OCI-LY7 (cell line): ENCODE results near the gene PTCH2. TPM values are rescaled to one million over a fixed set of nuclear protein-coding genes. Genes with fewer than 3 reads are reported as not detected.

Source experiments
- BruUV-seq: library from RNA; stranded (reverse); fragments of 400-500 nt; replicated peaks from 2 replicates; lab custom pipeline; 2021; lab: Mats Ljungman, UMichigan
- CTCF ChIA-PET: fragments of 300-600 bp; sonication (Branson Sonifier 250); formaldehyde crosslinking; loops from one replicate; lab custom pipeline; 2022; ENCODE audit warnings: antibody characterized with exemption; ENCODE audit not compliant: unreplicated experiment; lab: Charles Lee
- POLR2A ChIA-PET: fragments of 300-600 bp; sonication (Branson Sonifier 250); formaldehyde crosslinking; loops from one replicate; lab custom pipeline; 2022; ENCODE audit warnings: antibody characterized with exemption; lab: Charles Lee
- DNase-seq: peaks from one replicate; pipeline ENCODE4 v3.0.0-alpha.2; 2015; ENCODE audit warnings: low spot score
- H2AFZ ChIP-seq: fragments of 200-600 bp; sonication (generic), shearing (Covaris generic); 2 replicates; pipeline ENCODE4 v1.6.1; 2014; ENCODE audit warnings: mild to moderate bottlenecking, antibody characterized with exemption, low read length, moderate library complexity
- H3K27ac ChIP-seq: fragments of 200-600 bp; sonication (generic); 2 replicates; pipeline ENCODE4 v1.5.1; 2014; ENCODE audit warnings: mixed run types, low read depth, mild to moderate bottlenecking, moderate library complexity, low read length, inconsistent platforms; ENCODE audit not compliant: poor library complexity, severe bottlenecking
- H3K36me3 ChIP-seq: fragments of 200-600 bp; sonication (generic); 2 replicates; pipeline ENCODE4 v1.6.1; 2014; ENCODE audit warnings: mild to moderate bottlenecking, antibody characterized with exemption, low read length, moderate library complexity, mixed read lengths; ENCODE audit not compliant: insufficient read depth
- H3K4me1 ChIP-seq: fragments of 200-600 bp; sonication (generic); 2 replicates; pipeline ENCODE4 v1.5.1; 2014; ENCODE audit warnings: mild to moderate bottlenecking, low read length; ENCODE audit not compliant: insufficient read depth, poor library complexity, severe bottlenecking
- H3K4me2 ChIP-seq: fragments of 200-600 bp; sonication (generic); 2 replicates; pipeline ENCODE4 v1.6.1; 2014; ENCODE audit warnings: mild to moderate bottlenecking, low read length
- H3K4me3 ChIP-seq: fragments of 200-600 bp; sonication (generic); 2 replicates; pipeline ENCODE4 v1.5.1; 2014; ENCODE audit warnings: mild to moderate bottlenecking, low read depth, low read length; ENCODE audit not compliant: poor library complexity, severe bottlenecking
- H3K79me2 ChIP-seq: fragments of 200-600 bp; sonication (generic); 2 replicates; pipeline ENCODE4 v1.6.1; 2016; ENCODE audit warnings: low read depth, mild to moderate bottlenecking, low read length, moderate library complexity, mixed read lengths; ENCODE audit not compliant: insufficient read depth
- H3K9me2 ChIP-seq: fragments of 200-600 bp; sonication (generic); 2 replicates; pipeline ENCODE4 v1.6.1; 2016; ENCODE audit warnings: mild to moderate bottlenecking, low read length, mixed read lengths; ENCODE audit not compliant: insufficient read depth
- H3K9me3 ChIP-seq: fragments of 200-600 bp; sonication (generic); 2 replicates; pipeline ENCODE4 v1.6.1; 2014; ENCODE audit warnings: mild to moderate bottlenecking, mixed run types, low read length, mixed read lengths
- H4K20me1 ChIP-seq: fragments of 200-600 bp; sonication (generic); 2 replicates; pipeline ENCODE4 v1.6.1; 2014; ENCODE audit warnings: mild to moderate bottlenecking, antibody characterized with exemption, low read length, moderate library complexity, mixed read lengths; ENCODE audit not compliant: insufficient read depth
- CTCF ChIP-seq: fragments of 200-600 bp; sonication (generic); conservative IDR thresholded peaks from 2 replicates; pipeline ENCODE4 v1.5.1; 2014; ENCODE audit warnings: mild to moderate bottlenecking, antibody characterized with exemption, low read length, moderate library complexity, mixed read lengths
- EZH2phosphoT487 ChIP-seq: fragments of 200-600 bp; sonication (generic); IDR thresholded peaks from 2 replicates; pipeline ENCODE4 v1.6.1; 2018; ENCODE audit warnings: low read depth, borderline replicate concordance, mild to moderate bottlenecking, mixed run types, antibody characterized with exemption, low read length, moderate library complexity, mixed read lengths
- intact Hi-C: fragments of 100-400 bp; cut with micrococcal nuclease; formaldehyde crosslinking; loops from one replicate; pipeline ENCODE4 v1.10.0; 2022; ENCODE audit not compliant: unreplicated experiment
- small RNA-seq: library from RNA; depleted of rRNA; stranded (forward); fragments of <200 nt; gene quantifications from one replicate; pipeline ENCODE3, GENCODE V24; 2014
- total RNA-seq, 2 experiments: library from RNA; depleted of rRNA in 1 of 2; stranded (reverse); fragments of >200 nt in 1 of 2; shearing (Covaris generic) in 1 of 2; gene quantifications; 2 replicates each; pipeline ENCODE4 v1.2.3, GENCODE V29; 2014 to 2022

Gene PTCH2
- total RNA-seq, 2 experiments from 2014 or later = 0.60 to 1.0 TPM

- Histone ChIP-seq H3K4me2 (peak overlapping the region; percentile 93), H3K4me3 (peak overlapping the region; percentile 99), H3K9me2 (no peaks in the 10 kb centered on the region), H3K36me3 (peaks cover 56% of the 10 kb centered on the region), H3K79me2 (peaks cover 54% of the 10 kb centered on the region), H3K4me1 (peaks cover 32% of the 10 kb centered on the region), H3K9me3 (no peaks in the 10 kb centered on the region), H2AFZ (no peak overlapping the region), H3K27ac (peak overlapping the region; percentile 68), H4K20me1 (peaks cover 10% of the 10 kb centered on the region)
- POLR2A ChIA-PET = interaction anchor here (0.9 to 4.4 kb wide), 11 partner anchors 8 to 91 kb away, joined by 3 to 33 read pairs (median 9); partner anchors contain the start of gene RNU5D-1
- BruUV-seq = TSS peak; percentile 66
- intact Hi-C loops = loop anchor here (2.0 kb wide), 2 partner anchors 37 to 45 kb away; partner anchors contain the start of genes KIF2C and RNU5D-1
- peak; percentile 51 for DNase-seq
- TF ChIP-seq CTCF = no peak
- CTCF ChIA-PET = interaction anchor here (0.5 to 1.0 kb wide), 4 partner anchors 9 to 47 kb away, joined by 3 to 4 read pairs (median 3); partner anchors contain the start of gene BEST4
Measured at GRCh38 chr1:44775930-44776729, 66.9 kb downstream of the PTCH2 start.

GRCh38 chr1:44775078-44775929 lies 67.7 kb downstream of the PTCH2 start, which contains the start of gene RPS8:
Gene RPS8 (plus strand): TSS chr1:44775540. CDS start chr1:44775597, 57 bp downstream.
- peak within 1 kb of the TSS; percentile 93 for H3K4me2 ChIP-seq
- CTCF ChIA-PET = interaction anchor here (0.5 to 1.0 kb wide), 4 partner anchors 10 to 236 kb away, joined by 3 to 4 read pairs (median 3); partner anchors contain the start of genes BEST4 and HECTD3
- BruUV-seq = TSS peak; percentile 97

More at GRCh38 chr1:44775078-44775929, 67.7 kb downstream of the PTCH2 start, which contains the start of gene RPS8:
- Histone ChIP-seq H4K20me1 (peaks cover 10% of the 10 kb centered on the region), H3K9me3 (no peaks in the 10 kb centered on the region), H3K36me3 (peaks cover 48% of the 10 kb centered on the region), H3K4me1 (peaks cover 32% of the 10 kb centered on the region), H3K4me3 (peak within 1 kb of the TSS; percentile 99), H3K27ac (peak within 1 kb of the TSS; percentile 68), H3K9me2 (no peaks in the 10 kb centered on the region), H2AFZ (peak within 1 kb of the TSS; percentile 47; the same call in 1 of the 2 replicates), H3K79me2 (peaks cover 54% of the 10 kb centered on the region)
- DNase-seq = peak; percentile 95
- intact Hi-C loops = loop anchor here (2.0 kb wide), 2 partner anchors 37 to 45 kb away; partner anchors contain the start of genes KIF2C and RNU5D-1
- TF ChIP-seq CTCF = no peak
- TF ChIP-seq EZH2phosphoT487 = no peak
- POLR2A ChIA-PET = interaction anchor here (0.5 to 4.4 kb wide), 20 partner anchors 8 to 565 kb away, joined by 3 to 33 read pairs (median 4); partner anchors contain the start of genes MUTYH, RNU5D-1 and TOE1

Small RNAs within 50 kb of the gene (small RNA-seq; reads per million reads assigned to genes)
- gene AL136380.1 = not detected
- gene SNORD38A = 130 reads per million, percentile 99 among the genes with 10 or more reads in this experiment
- not detected for gene SNORD38B
- gene SNORD46 = 993 reads per million, percentile 100 among the genes with 10 or more reads in this experiment
- gene SNORD55 = not detected

Other genes starting within 250 kb of the PTCH2 start
- 5.5 and 6.6 TPM in 2 replicates for gene TMEM53, start 168.8 kb downstream of the PTCH2 start, total RNA-seq (2014; rRNA removed; shearing (Covaris generic))
- gene TMEM53, start 168.8 kb downstream of the PTCH2 start, total RNA-seq (2022) = 8.1 and 8.9 TPM in 2 replicates
- 5.3 and 7.8 TPM in 2 replicates for gene ARMH1, start 168.5 kb downstream of the PTCH2 start, total RNA-seq (2014; rRNA removed; shearing (Covaris generic))
- 7.9 and 8.9 TPM in 2 replicates for gene ARMH1, start 168.5 kb downstream of the PTCH2 start, total RNA-seq (2022)
- gene RNU5D-1, start 112.1 kb downstream of the PTCH2 start, total RNA-seq (2014; rRNA removed; shearing (Covaris generic)) = not detected in 2 replicates
- gene RNU5D-1, start 112.1 kb downstream of the PTCH2 start, total RNA-seq (2022) = not detected in 2 replicates
- 150 and 159 TPM in 2 replicates for gene KIF2C, start 103.4 kb downstream of the PTCH2 start, total RNA-seq (2014; rRNA removed; shearing (Covaris generic))
- gene KIF2C, start 103.4 kb downstream of the PTCH2 start, total RNA-seq (2022) = 140 and 156 TPM in 2 replicates
- 4,149 and 4,355 TPM in 2 replicates for gene RPS8, start 67.7 kb downstream of the PTCH2 start, total RNA-seq (2014; rRNA removed; shearing (Covaris generic))
- gene RPS8, start 67.7 kb downstream of the PTCH2 start, total RNA-seq (2022) = 2,707 and 2,775 TPM in 2 replicates
- gene BEST4, start 55.1 kb downstream of the PTCH2 start, total RNA-seq (2014; rRNA removed; shearing (Covaris generic)) = 0.44 and 0.93 TPM in 2 replicates
- 3.1 and 3.3 TPM in 2 replicates for gene BEST4, start 55.1 kb downstream of the PTCH2 start, total RNA-seq (2022)
- 8.3 and 10.1 TPM in 2 replicates for gene PLK3, start 42.9 kb downstream of the PTCH2 start, total RNA-seq (2014; rRNA removed; shearing (Covaris generic))
- gene PLK3, start 42.9 kb downstream of the PTCH2 start, total RNA-seq (2022) = 8.8 and 10.8 TPM in 2 replicates
- gene DYNLT4, start 35.9 kb downstream of the PTCH2 start, total RNA-seq (2014; rRNA removed; shearing (Covaris generic)) = 1.5 TPM in 1 of 2 replicates, not detected in the other
- gene DYNLT4, start 35.9 kb downstream of the PTCH2 start, total RNA-seq (2022) = not detected in 2 replicates
- gene BTBD19, start 34.7 kb downstream of the PTCH2 start, total RNA-seq (2014; rRNA removed; shearing (Covaris generic)) = 0.21 and 0.44 TPM in 2 replicates
- gene BTBD19, start 34.7 kb downstream of the PTCH2 start, total RNA-seq (2022) = 2.0 and 2.7 TPM in 2 replicates
- 24.7 and 26.6 TPM in 2 replicates for gene EIF2B3, start 143.3 kb upstream of the PTCH2 start, total RNA-seq (2014; rRNA removed; shearing (Covaris generic))
- gene EIF2B3, start 143.3 kb upstream of the PTCH2 start, total RNA-seq (2022) = 23.7 and 25.5 TPM in 2 replicates
- gene HECTD3, start 168.1 kb upstream of the PTCH2 start, total RNA-seq (2014; rRNA removed; shearing (Covaris generic)) = 12.4 and 13.3 TPM in 2 replicates
- gene HECTD3, start 168.1 kb upstream of the PTCH2 start, total RNA-seq (2022) = 30.1 and 31.9 TPM in 2 replicates
- gene UROD, start 169.0 kb upstream of the PTCH2 start, total RNA-seq (2014; rRNA removed; shearing (Covaris generic)) = 57.4 and 73.5 TPM in 2 replicates
- gene UROD, start 169.0 kb upstream of the PTCH2 start, total RNA-seq (2022) = 61.6 and 64.4 TPM in 2 replicates